HepG2 (cell line): ENCODE results near the gene MGLL. TPM values are rescaled to one million over a fixed set of nuclear protein-coding genes. Genes with fewer than 3 reads are reported as not detected.

Experiments
- ATAC-seq: fragments of 200-7000 bp; cut with Tn5 transposase; 3 replicates; pipeline ENCODE4 v1.9.1; 2020; ENCODE audit warnings: mild to moderate bottlenecking, moderate library complexity
- BruUV-seq: library from RNA; stranded (reverse); fragments of 400-500 nt; replicated peaks from 2 replicates; lab custom pipeline; 2021; lab: Mats Ljungman, UMichigan
- CTCF ChIA-PET: fragments of 300-600 bp; formaldehyde crosslinking; extraction: SDS; loops from one replicate; lab custom pipeline; 2021; ENCODE audit warnings: low total read pairs, inconsistent platforms, low intra/inter-chr PET ratio; lab: Yijun Ruan, JAX
- POLR2A ChIA-PET: fragments of 350-600 bp; sonication (Branson Sonifier 250); formaldehyde crosslinking; loops from one replicate; lab custom pipeline; 2020; ENCODE audit warnings: antibody characterized with exemption, inconsistent platforms; lab: Yijun Ruan, JAX
- DNase-seq: peaks from one replicate; pipeline ENCODE4 v3.0.0-alpha.2; 2015; ENCODE audit warnings: low spot score
- FAIRE-seq: peaks from 3 replicates; lab custom pipeline; 2011; peaks lifted over from hg19 to GRCh38; lab: Jason Lieb, UNC
- H2AFZ ChIP-seq: one replicate; pipeline ENCODE4 v1.6.1; 2011; ENCODE audit warnings: low read length, inconsistent platforms
- H3K27ac ChIP-seq: fragments of 300-600 bp; 3 replicates; pipeline ENCODE4 v1.8.0; 2011; ENCODE audit warnings: mixed run types, mild to moderate bottlenecking, mixed read lengths, low read length, inconsistent platforms; ENCODE audit not compliant: insufficient read depth; ENCODE audit errors: extremely low read length
- H3K27me3 ChIP-seq, 2 experiments: fragments of 200-600 bp in 1 of 2; 2 replicates in 1 of 2; 3 replicates in 1 of 2; pipeline versions ENCODE4 v1.6.0 to v1.8.0; 2011; ENCODE audit warnings: low read length in 2 of 2, mild to moderate bottlenecking in 2 of 2, moderate library complexity in 2 of 2, inconsistent platforms in 1 of 2; ENCODE audit not compliant: insufficient read depth in 2 of 2, control insufficient read depth in 1 of 2
- H3K36me3 ChIP-seq, 2 experiments: fragments of 200-600 bp in 1 of 2; replicated peaks in 1 of 2; 2 replicates in 1 of 2; 3 replicates in 1 of 2; pipeline versions ENCODE4 v1.5.1 to v1.8.0; 2011; ENCODE audit warnings: low read length in 2 of 2, inconsistent platforms in 1 of 2; ENCODE audit not compliant: insufficient read depth in 2 of 2, control insufficient read depth in 1 of 2
- H3K4me1 ChIP-seq: 2 replicates; pipeline ENCODE4 v1.5.1; 2012; ENCODE audit warnings: low read length, inconsistent platforms; ENCODE audit not compliant: insufficient read depth
- H3K4me2 ChIP-seq: 2 replicates; pipeline ENCODE4 v1.6.0; 2011; ENCODE audit warnings: low read depth, low read length, inconsistent platforms
- H3K4me3 ChIP-seq, 3 experiments: fragments of 200-600 bp in 1 of 3; sonication (generic), shearing (Covaris generic) in 1 of 3; replicated peaks in 1 of 3; 2 replicates each; pipeline ENCODE4 v1.5.1; 2011 to 2016; ENCODE audit warnings: low read length in 3 of 3, inconsistent platforms in 2 of 3, low read depth in 2 of 3, mild to moderate bottlenecking in 2 of 3, control low read depth in 1 of 3, mixed read lengths in 1 of 3; ENCODE audit not compliant: insufficient read depth in 1 of 3
- H3K79me2 ChIP-seq: one replicate; pipeline ENCODE4 v1.6.1; 2011; ENCODE audit warnings: low read length, inconsistent platforms; ENCODE audit not compliant: insufficient read depth
- H3K9ac ChIP-seq: 2 replicates; pipeline ENCODE4 v1.6.0; 2011; ENCODE audit warnings: mild to moderate bottlenecking, low read depth, low read length, inconsistent platforms; ENCODE audit not compliant: insufficient read depth
- H3K9me3 ChIP-seq: 2 replicates; pipeline ENCODE4 v1.5.1; 2012; ENCODE audit warnings: mild to moderate bottlenecking, low read length
- H4K20me1 ChIP-seq: 2 replicates; pipeline ENCODE4 v1.6.0; 2011; ENCODE audit warnings: inconsistent platforms, mild to moderate bottlenecking, low read length, moderate library complexity; ENCODE audit not compliant: insufficient read depth
- AFF4 ChIP-seq: sonication (generic); formaldehyde crosslinking; IDR thresholded peaks from 2 replicates; pipeline ENCODE4 v1.4.0; 2020; ENCODE audit warnings: missing genetic modification reagents
- FLYWCH1 ChIP-seq: sonication (generic); formaldehyde crosslinking; IDR thresholded peaks from 2 replicates; pipeline ENCODE4 v1.8.1; 2023; ENCODE audit warnings: mild to moderate bottlenecking, missing genetic modification reagents
- NFIB ChIP-seq: sonication (generic); formaldehyde crosslinking; IDR thresholded peaks from 2 replicates; pipeline ENCODE4 v1.9.0; 2021; ENCODE audit warnings: missing genetic modification reagents, mild to moderate bottlenecking, borderline replicate concordance
- RCOR2 ChIP-seq: IDR thresholded peaks from 2 replicates; pipeline ENCODE4 v1.6.1; 2016; ENCODE audit warnings: missing biosample characterization, missing genetic modification reagents
- REXO4 ChIP-seq: sonication (generic); formaldehyde crosslinking; IDR thresholded peaks from 2 replicates; pipeline ENCODE4 v1.8.0; 2022; ENCODE audit warnings: missing genetic modification reagents, mild to moderate bottlenecking, borderline replicate concordance
- RFX5 ChIP-seq: IDR thresholded peaks from 2 replicates; pipeline ENCODE4 v1.6.1; 2011; ENCODE audit warnings: low read depth, low read length, improper control_type of control experiment
- SRSF4 ChIP-seq: fragments of 200-400 bp; formaldehyde crosslinking; IDR thresholded peaks from one replicate; pipeline ENCODE4 v1.6.1; 2018; ENCODE audit warnings: mild to moderate bottlenecking, low read depth, low read length, moderate library complexity; ENCODE audit not compliant: poor library complexity, severe bottlenecking
- ZNF496 ChIP-seq: sonication (generic); formaldehyde crosslinking; IDR thresholded peaks from 2 replicates; pipeline ENCODE4 v1.8.1; 2023; ENCODE audit warnings: mild to moderate bottlenecking, moderate library complexity, missing genetic modification reagents; ENCODE audit not compliant: insufficient replicate concordance
- ZNF660 ChIP-seq: sonication (generic); formaldehyde crosslinking; IDR thresholded peaks from 2 replicates; pipeline ENCODE4 v1.5.1; 2020; ENCODE audit warnings: mild to moderate bottlenecking, low read depth, missing genetic modification reagents, borderline replicate concordance
- WGBS: methylation state at CpG from one replicate; pipeline ENCODE4 v1.1.6; 2017; ENCODE audit warnings: low lambda C conversion rate; 5-methylcytosine and 5-hydroxymethylcytosine counted together
- in situ Hi-C: cut with HindIII; loops from 2 replicates; pipeline ENCODE4 v1.10.0; 2017; ENCODE audit warnings: low pct_unique_long_range_greater_than_20kb; ENCODE audit not compliant: extremely low pct_ligation_motif_present
- intact Hi-C: fragments of 100-400 bp; cut with micrococcal nuclease; formaldehyde crosslinking; loops from one replicate; pipeline ENCODE4 v1.10.0; 2022; ENCODE audit not compliant: unreplicated experiment
- polyA plus RNA-seq, 8 experiments: library from polyadenylated mRNA; depleted of rRNA in 3 of 8; stranded (reverse) in 7 of 8; unstranded in 1 of 8; fragments of >200 nt; fragmentation: Illumina TruSeq in 4 of 8; extraction: Trizol in 4 of 8; gene quantifications; 2 replicates each; pipeline versions ENCODE4 v1.2.1 to v1.2.3, GENCODE V29; 2011 to 2016; ENCODE audit warnings: low read depth in 4 of 8, missing spikeins in 1 of 8, mixed read lengths in 1 of 8; ENCODE audit not compliant: insufficient read depth in 1 of 8
- total RNA-seq, 5 experiments: library from RNA; depleted of rRNA; stranded (reverse); fragments of >200 nt; fragmentation: Illumina TruSeq; extraction: Trizol; gene quantifications; 2 replicates each; pipeline ENCODE4 v1.2.3, GENCODE V29; 2016; ENCODE audit warnings: low read depth in 1 of 5
- TF ChIP-seq, protein P1 (sequence below), 2 experiments: IDR thresholded peaks; 2 replicates each; pipeline ENCODE4 v1.6.1; 2011 to 2012; ENCODE audit warnings: low read length in 2 of 2, borderline replicate concordance in 1 of 2, low read depth in 1 of 2, mild to moderate bottlenecking in 1 of 2, moderate library complexity in 1 of 2
- TF ChIP-seq, protein P2 (sequence below): sonication (generic); formaldehyde crosslinking; IDR thresholded peaks from 2 replicates; pipeline ENCODE4 v1.4.0; 2020; ENCODE audit warnings: missing genetic modification reagents

MGLL gene
- total and polyA plus RNA-seq, 2 of the 13 experiments (the other 11 are each of a cell fraction or from before 2014, with no cell fraction given) = not detected

- TF ChIP-seq AFF4 (CRISPR knock-in tag) (no peak), ZNF660 (CRISPR knock-in tag) (no peak), FLYWCH1 (CRISPR knock-in tag) (no peak), RFX5 (no peak)
Measured at GRCh38 chr3:127865941-127866340, 43.6 kb upstream of the MGLL start (continued).

DNA sequence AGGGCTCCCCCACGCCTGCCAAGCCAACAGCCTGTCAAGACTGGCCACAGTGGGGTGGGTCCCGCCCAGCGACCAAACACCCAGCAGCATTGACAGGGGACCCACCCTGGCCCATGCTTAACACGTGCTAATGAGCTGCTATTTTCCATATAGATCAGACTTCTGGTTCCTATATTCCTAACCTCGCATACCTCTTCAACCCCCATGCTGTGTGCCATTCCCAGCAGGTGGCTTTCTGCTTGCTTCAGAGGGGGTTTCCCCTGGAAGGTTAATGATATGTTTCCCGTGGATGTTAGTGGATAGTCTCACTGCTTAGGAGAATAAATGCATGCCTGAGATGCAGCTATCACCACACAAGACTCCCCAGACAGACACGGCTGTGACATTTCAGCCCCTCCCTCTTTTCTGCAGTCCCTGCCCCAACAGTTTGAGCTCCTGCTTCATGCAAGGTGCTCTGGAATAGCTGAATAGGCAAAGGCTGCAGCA, 37.9 kb upstream of the MGLL start:
- 5% methylated on average over 7 of the region's 7 CpGs for WGBS
- POLR2A ChIA-PET = no interaction called here

More for the DNA sequence above, 37.9 kb upstream of the MGLL start:
- intact Hi-C loops (no loop called here), in situ Hi-C loops (no loop called here)
- Histone ChIP-seq H3K4me2 (no peak overlapping the region), H3K9ac (no peak overlapping the region), H3K27ac (no peak overlapping the region), H4K20me1 (no peaks in the 10 kb centered on the region), H2AFZ (no peak overlapping the region), H3K27me3 (peaks cover 0 to 11% of the 10 kb centered on the region in 2 experiments; a peak in 2 of 5 replicates), H3K79me2 (no peaks in the 10 kb centered on the region), H3K9me3 (no peaks in the 10 kb centered on the region), H3K4me3 (no peak overlapping the region), H3K36me3 (no peaks in the 10 kb centered on the region), H3K4me1 (no peaks in the 10 kb centered on the region)
- no peak for FAIRE-seq
- no TSS peak for BruUV-seq
- DNase-seq = no peak
- CTCF ChIA-PET = no interaction called here
- no peak for TF ChIP-seq RCOR2 (CRISPR knock-in tag)
- TF ChIP-seq NFIB = no peak
- TF ChIP-seq ZNF496 (CRISPR knock-in tag) = no peak
- no peak for TF ChIP-seq REXO4 (CRISPR knock-in tag)
- TF ChIP-seq, protein P1, sequence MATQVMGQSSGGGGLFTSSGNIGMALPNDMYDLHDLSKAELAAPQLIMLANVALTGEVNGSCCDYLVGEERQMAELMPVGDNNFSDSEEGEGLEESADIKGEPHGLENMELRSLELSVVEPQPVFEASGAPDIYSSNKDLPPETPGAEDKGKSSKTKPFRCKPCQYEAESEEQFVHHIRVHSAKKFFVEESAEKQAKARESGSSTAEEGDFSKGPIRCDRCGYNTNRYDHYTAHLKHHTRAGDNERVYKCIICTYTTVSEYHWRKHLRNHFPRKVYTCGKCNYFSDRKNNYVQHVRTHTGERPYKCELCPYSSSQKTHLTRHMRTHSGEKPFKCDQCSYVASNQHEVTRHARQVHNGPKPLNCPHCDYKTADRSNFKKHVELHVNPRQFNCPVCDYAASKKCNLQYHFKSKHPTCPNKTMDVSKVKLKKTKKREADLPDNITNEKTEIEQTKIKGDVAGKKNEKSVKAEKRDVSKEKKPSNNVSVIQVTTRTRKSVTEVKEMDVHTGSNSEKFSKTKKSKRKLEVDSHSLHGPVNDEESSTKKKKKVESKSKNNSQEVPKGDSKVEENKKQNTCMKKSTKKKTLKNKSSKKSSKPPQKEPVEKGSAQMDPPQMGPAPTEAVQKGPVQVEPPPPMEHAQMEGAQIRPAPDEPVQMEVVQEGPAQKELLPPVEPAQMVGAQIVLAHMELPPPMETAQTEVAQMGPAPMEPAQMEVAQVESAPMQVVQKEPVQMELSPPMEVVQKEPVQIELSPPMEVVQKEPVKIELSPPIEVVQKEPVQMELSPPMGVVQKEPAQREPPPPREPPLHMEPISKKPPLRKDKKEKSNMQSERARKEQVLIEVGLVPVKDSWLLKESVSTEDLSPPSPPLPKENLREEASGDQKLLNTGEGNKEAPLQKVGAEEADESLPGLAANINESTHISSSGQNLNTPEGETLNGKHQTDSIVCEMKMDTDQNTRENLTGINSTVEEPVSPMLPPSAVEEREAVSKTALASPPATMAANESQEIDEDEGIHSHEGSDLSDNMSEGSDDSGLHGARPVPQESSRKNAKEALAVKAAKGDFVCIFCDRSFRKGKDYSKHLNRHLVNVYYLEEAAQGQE (IDR thresholded peaks at IDR 0.05; ENCODE audit: borderline replicate concordance in 1 of 2, low read depth in 1 of 2, low read length in 2 of 2) = no peak
- TF ChIP-seq, protein P2, sequence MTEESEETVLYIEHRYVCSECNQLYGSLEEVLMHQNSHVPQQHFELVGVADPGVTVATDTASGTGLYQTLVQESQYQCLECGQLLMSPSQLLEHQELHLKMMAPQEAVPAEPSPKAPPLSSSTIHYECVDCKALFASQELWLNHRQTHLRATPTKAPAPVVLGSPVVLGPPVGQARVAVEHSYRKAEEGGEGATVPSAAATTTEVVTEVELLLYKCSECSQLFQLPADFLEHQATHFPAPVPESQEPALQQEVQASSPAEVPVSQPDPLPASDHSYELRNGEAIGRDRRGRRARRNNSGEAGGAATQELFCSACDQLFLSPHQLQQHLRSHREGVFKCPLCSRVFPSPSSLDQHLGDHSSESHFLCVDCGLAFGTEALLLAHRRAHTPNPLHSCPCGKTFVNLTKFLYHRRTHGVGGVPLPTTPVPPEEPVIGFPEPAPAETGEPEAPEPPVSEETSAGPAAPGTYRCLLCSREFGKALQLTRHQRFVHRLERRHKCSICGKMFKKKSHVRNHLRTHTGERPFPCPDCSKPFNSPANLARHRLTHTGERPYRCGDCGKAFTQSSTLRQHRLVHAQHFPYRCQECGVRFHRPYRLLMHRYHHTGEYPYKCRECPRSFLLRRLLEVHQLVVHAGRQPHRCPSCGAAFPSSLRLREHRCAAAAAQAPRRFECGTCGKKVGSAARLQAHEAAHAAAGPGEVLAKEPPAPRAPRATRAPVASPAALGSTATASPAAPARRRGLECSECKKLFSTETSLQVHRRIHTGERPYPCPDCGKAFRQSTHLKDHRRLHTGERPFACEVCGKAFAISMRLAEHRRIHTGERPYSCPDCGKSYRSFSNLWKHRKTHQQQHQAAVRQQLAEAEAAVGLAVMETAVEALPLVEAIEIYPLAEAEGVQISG (CRISPR knock-in tag) = no peak
- TF ChIP-seq SRSF4 = no peak
- TF ChIP-seq FLYWCH1 (CRISPR knock-in tag) = no peak
- no peak for ATAC-seq
